Activated CD8-positive, alpha-beta memory T cell treated with anti-CD3 and anti-CD28 coated beads, Interleukin-2, amount 10 ng/mL, durations not matched to agents 7 days and 5 days (primary cell): ENCODE data around the gene SHLD1. TPM values are rescaled to one million over a fixed set of nuclear protein-coding genes. Genes with fewer than 3 reads are reported as not detected.
"Not testable (repeated sequence)": the region's sequence is repeated elsewhere in the genome, so short reads cannot be mapped to it uniquely, and the experiment has no call there.

Experiments used
- ATAC-seq: fragments of 150-1000 bp; cut with Tn5 transposase; one replicate; pipeline ENCODE4 v1.10.0; 2021; ENCODE audit warnings: moderate library complexity
- CTCF ChIA-PET: fragments of 350-600 bp; sonication (Branson Sonifier 250); formaldehyde crosslinking; loops from one replicate; lab custom pipeline; 2021; ENCODE audit warnings: antibody characterized with exemption; lab: Charles Lee
- DNase-seq: peaks from one replicate; pipeline ENCODE4 v3.0.0-alpha.2; 2020
- H3K27ac Mint-ChIP-seq: one replicate; pipeline ENCODE4 v1.8.0; 2021; ENCODE audit warnings: mild to moderate bottlenecking, mixed read lengths
- H3K27me3 Mint-ChIP-seq: one replicate; pipeline ENCODE4 v1.8.0; 2021; ENCODE audit warnings: mixed read lengths
- H3K36me3 Mint-ChIP-seq: one replicate; pipeline ENCODE4 v1.8.0; 2021; ENCODE audit warnings: mild to moderate bottlenecking, mixed read lengths
- H3K4me1 Mint-ChIP-seq: one replicate; pipeline ENCODE4 v1.8.0; 2021; ENCODE audit warnings: mixed read lengths
- H3K4me3 Mint-ChIP-seq: one replicate; pipeline ENCODE4 v1.8.0; 2021; ENCODE audit warnings: mild to moderate bottlenecking, moderate library complexity, mixed read lengths
- H3K9me3 Mint-ChIP-seq: one replicate; pipeline ENCODE4 v1.8.0; 2022; ENCODE audit warnings: low read depth, mixed read lengths
- total RNA-seq, 2 experiments: library from RNA; stranded (reverse); gene quantifications; one replicate each; pipeline ENCODE4 v1.2.3, GENCODE V29; 2021

Gene SHLD1
- total RNA-seq, 2 experiments from 2014 or later = 8.5 to 9.1 TPM

- Mint-ChIP-seq H3K27ac (no peak overlapping the region), H3K4me3 (no peak overlapping the region), H3K36me3 (peaks cover 4% of the 10 kb centered on the region), H3K4me1 (no peaks in the 10 kb centered on the region), H3K27me3 (no peaks in the 10 kb centered on the region), H3K9me3 (no peaks in the 10 kb centered on the region)
- DNase-seq (no peak), ATAC-seq (no peak)
- CTCF ChIA-PET = interaction anchor here (1.4 to 1.6 kb wide), 2 partner anchors 9 to 268 kb away, joined by 4 to 5 read pairs; no protein-coding TSS in a partner anchor
Observed at GRCh38 chr20:5796331-5797040, 46.3 kb downstream of the SHLD1 start.

- no peaks in the 10 kb centered on the region for H3K4me1 Mint-ChIP-seq
- peaks cover 3% of the 10 kb centered on the region for H3K36me3 Mint-ChIP-seq
- ATAC-seq = no peak
- H3K9me3 Mint-ChIP-seq = no peaks in the 10 kb centered on the region
- no peak for DNase-seq
- no peak overlapping the region for H3K27ac Mint-ChIP-seq
- CTCF ChIA-PET = interaction anchor here (0.7 to 1.6 kb wide), 3 partner anchors 8 to 269 kb away, joined by 3 to 5 read pairs (median 4); no protein-coding TSS in a partner anchor
- no peaks in the 10 kb centered on the region for H3K27me3 Mint-ChIP-seq
- no peak overlapping the region for H3K4me3 Mint-ChIP-seq
Observed at GRCh38 chr20:5797165-5797564, 47.0 kb downstream of the SHLD1 start.

- Mint-ChIP-seq H3K9me3 (no peaks in the 10 kb centered on the region), H3K4me3 (no peak overlapping the region)
Observed at GRCh38 chr20:5797843-5798462, 47.8 kb downstream of the SHLD1 start.

GRCh38 chr20:5803754-5804303, 53.6 kb downstream of the SHLD1 start:
- not testable (repeated sequence) for ATAC-seq, H3K27me3 Mint-ChIP-seq, H3K36me3 Mint-ChIP-seq, H3K9me3 Mint-ChIP-seq, H3K4me3 Mint-ChIP-seq, H3K27ac Mint-ChIP-seq
- peak; percentile 3 for DNase-seq
- peaks cover 12% of the 10 kb centered on the region for H3K4me1 Mint-ChIP-seq
- CTCF ChIA-PET = interaction anchor here (1.0 to 3.7 kb wide), 3 partner anchors 16 to 275 kb away, joined by 3 to 12 read pairs (median 8); no protein-coding TSS in a partner anchor

More at GRCh38 chr20:5797843-5798462, 47.8 kb downstream of the SHLD1 start:
- Mint-ChIP-seq H3K27me3 (no peaks in the 10 kb centered on the region), H3K27ac (no peak overlapping the region), H3K4me1 (no peaks in the 10 kb centered on the region), H3K36me3 (peaks cover 4% of the 10 kb centered on the region)
- ATAC-seq = no peak
- no peak for DNase-seq
- CTCF ChIA-PET = interaction anchor here (0.7 to 1.6 kb wide), 3 partner anchors 9 to 269 kb away, joined by 3 to 5 read pairs (median 4); no protein-coding TSS in a partner anchor

GRCh38 chr20:5806457-5807263, 56.5 kb downstream of the SHLD1 start:
- no peak overlapping the region for H3K27ac Mint-ChIP-seq
- H3K27me3 Mint-ChIP-seq = no peaks in the 10 kb centered on the region
- no peak overlapping the region for H3K4me3 Mint-ChIP-seq
- CTCF ChIA-PET = interaction anchor here (1.5 kb wide), 1 partner anchor 19 kb away, joined by 4 read pairs; no protein-coding TSS in a partner anchor
- peaks cover 12% of the 10 kb centered on the region for H3K4me1 Mint-ChIP-seq
- ATAC-seq = peak; percentile 16
- DNase-seq = no peak
- no peaks in the 10 kb centered on the region for H3K9me3 Mint-ChIP-seq
- peaks cover 2% of the 10 kb centered on the region for H3K36me3 Mint-ChIP-seq

GRCh38 chr20:5807431-5807830, 57.2 kb downstream of the SHLD1 start:
- Mint-ChIP-seq H3K27ac (no peak overlapping the region), H3K27me3 (no peaks in the 10 kb centered on the region)
- no peak for ATAC-seq

GRCh38 chr20:5808901-5809300, 58.7 kb downstream of the SHLD1 start:
- Mint-ChIP-seq H3K36me3 (no peaks in the 10 kb centered on the region), H3K4me1 (peaks cover 10% of the 10 kb centered on the region), H3K27me3 (no peaks in the 10 kb centered on the region), H3K27ac (no peak overlapping the region), H3K4me3 (no peak overlapping the region), H3K9me3 (no peaks in the 10 kb centered on the region)
- CTCF ChIA-PET = no interaction called here
- DNase-seq = no peak
- no peak for ATAC-seq

More at GRCh38 chr20:5807431-5807830, 57.2 kb downstream of the SHLD1 start:
- CTCF ChIA-PET = no interaction called here
- no peak for DNase-seq
- Mint-ChIP-seq H3K36me3 (no peaks in the 10 kb centered on the region), H3K4me3 (no peak overlapping the region), H3K4me1 (peaks cover 12% of the 10 kb centered on the region), H3K9me3 (no peaks in the 10 kb centered on the region)

- Mint-ChIP-seq H3K27me3 (no peaks in the 10 kb centered on the region), H3K27ac (no peak overlapping the region), H3K36me3 (no peaks in the 10 kb centered on the region), H3K4me3 (no peak overlapping the region), H3K4me1 (peaks cover 6% of the 10 kb centered on the region), H3K9me3 (no peaks in the 10 kb centered on the region)
- CTCF ChIA-PET = no interaction called here
- ATAC-seq = no peak
- DNase-seq = no peak
Observed at GRCh38 chr20:5809495-5809894, 59.3 kb downstream of the SHLD1 start.

- no peak overlapping the region for H3K27ac Mint-ChIP-seq
- H3K4me3 Mint-ChIP-seq = no peak overlapping the region
- CTCF ChIA-PET = no interaction called here
Observed at GRCh38 chr20:5810800-5811422, 60.7 kb downstream of the SHLD1 start.

GRCh38 chr20:5811746-5812145, 61.5 kb downstream of the SHLD1 start:
- Mint-ChIP-seq H3K27me3 (no peaks in the 10 kb centered on the region), H3K4me1 (no peaks in the 10 kb centered on the region), H3K4me3 (no peak overlapping the region), H3K36me3 (no peaks in the 10 kb centered on the region), H3K27ac (no peak overlapping the region), H3K9me3 (no peaks in the 10 kb centered on the region)
- ATAC-seq = no peak
- DNase-seq = no peak
- CTCF ChIA-PET = no interaction called here

More at GRCh38 chr20:5810800-5811422, 60.7 kb downstream of the SHLD1 start:
- Mint-ChIP-seq H3K36me3 (no peaks in the 10 kb centered on the region), H3K4me1 (no peaks in the 10 kb centered on the region), H3K9me3 (no peaks in the 10 kb centered on the region), H3K27me3 (no peaks in the 10 kb centered on the region)
- no peak for DNase-seq
- no peak for ATAC-seq

GRCh38 chr20:5818346-5818681, 68.1 kb downstream of the SHLD1 start:
- CTCF ChIA-PET = no interaction called here
- ATAC-seq = no peak
- H3K27ac Mint-ChIP-seq = no peak overlapping the region
- H3K36me3 Mint-ChIP-seq = peaks cover 5% of the 10 kb centered on the region
- peaks cover 3% of the 10 kb centered on the region for H3K4me1 Mint-ChIP-seq
- no peak for DNase-seq
- no peak overlapping the region for H3K4me3 Mint-ChIP-seq
- H3K27me3 Mint-ChIP-seq = no peaks in the 10 kb centered on the region
- H3K9me3 Mint-ChIP-seq = no peaks in the 10 kb centered on the region

- H3K4me3 Mint-ChIP-seq = no peak overlapping the region
- ATAC-seq (no peak), DNase-seq (no peak)
- H3K9me3 Mint-ChIP-seq = no peaks in the 10 kb centered on the region
- H3K27me3 Mint-ChIP-seq = no peaks in the 10 kb centered on the region
- H3K27ac Mint-ChIP-seq = no peak overlapping the region
- CTCF ChIA-PET = interaction anchor here (0.9 kb wide), 1 partner anchor 261 kb away, joined by 3 read pairs; no protein-coding TSS in a partner anchor
- H3K36me3 Mint-ChIP-seq = peaks cover 5% of the 10 kb centered on the region
- H3K4me1 Mint-ChIP-seq = peaks cover 10% of the 10 kb centered on the region
Observed at GRCh38 chr20:5820738-5821137, 70.5 kb downstream of the SHLD1 start.
